Measurements from ENCODE around the gene GLRX5.

GLRX5 gene

GRCh38 chr14:95557291-95557690 lies 22.4 kb downstream of the GLRX5 start:
- TF ChIP-seq, protein P1, sequence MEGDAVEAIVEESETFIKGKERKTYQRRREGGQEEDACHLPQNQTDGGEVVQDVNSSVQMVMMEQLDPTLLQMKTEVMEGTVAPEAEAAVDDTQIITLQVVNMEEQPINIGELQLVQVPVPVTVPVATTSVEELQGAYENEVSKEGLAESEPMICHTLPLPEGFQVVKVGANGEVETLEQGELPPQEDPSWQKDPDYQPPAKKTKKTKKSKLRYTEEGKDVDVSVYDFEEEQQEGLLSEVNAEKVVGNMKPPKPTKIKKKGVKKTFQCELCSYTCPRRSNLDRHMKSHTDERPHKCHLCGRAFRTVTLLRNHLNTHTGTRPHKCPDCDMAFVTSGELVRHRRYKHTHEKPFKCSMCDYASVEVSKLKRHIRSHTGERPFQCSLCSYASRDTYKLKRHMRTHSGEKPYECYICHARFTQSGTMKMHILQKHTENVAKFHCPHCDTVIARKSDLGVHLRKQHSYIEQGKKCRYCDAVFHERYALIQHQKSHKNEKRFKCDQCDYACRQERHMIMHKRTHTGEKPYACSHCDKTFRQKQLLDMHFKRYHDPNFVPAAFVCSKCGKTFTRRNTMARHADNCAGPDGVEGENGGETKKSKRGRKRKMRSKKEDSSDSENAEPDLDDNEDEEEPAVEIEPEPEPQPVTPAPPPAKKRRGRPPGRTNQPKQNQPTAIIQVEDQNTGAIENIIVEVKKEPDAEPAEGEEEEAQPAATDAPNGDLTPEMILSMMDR (IDR thresholded peaks at IDR 0.05), result no peak
- no peak for DNase-seq (ENCODE audit: low spot score)
- Histone ChIP-seq H3K27ac (no peak overlapping the region), H3K4me3 (no peak overlapping the region)

DNA sequence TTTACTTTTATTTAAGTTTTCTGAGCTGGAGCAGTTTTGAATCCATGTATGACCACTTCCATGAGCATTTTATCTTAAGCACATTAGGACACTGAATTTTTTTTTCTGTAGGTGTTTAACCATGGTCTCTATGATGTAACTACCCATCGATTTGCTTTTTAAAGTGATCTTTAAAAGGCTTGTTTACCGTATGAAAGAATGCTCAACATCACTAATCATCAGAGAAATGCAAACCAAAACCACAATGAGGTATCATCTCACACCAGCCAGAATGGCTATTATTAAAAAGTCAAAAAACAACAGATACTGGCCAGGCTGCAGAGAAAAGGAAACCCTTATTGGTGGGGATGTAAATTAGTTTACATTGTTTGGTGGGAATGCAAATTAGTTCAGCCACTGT lies 23.0 kb downstream of the GLRX5 start:
- TF ChIP-seq, protein P1 (IDR thresholded peaks at IDR 0.05), result no peak
- no peak for DNase-seq (ENCODE audit: low spot score)
- H3K27ac ChIP-seq, result no peak overlapping the region
- no peak overlapping the region for H3K4me3 ChIP-seq

DNA sequence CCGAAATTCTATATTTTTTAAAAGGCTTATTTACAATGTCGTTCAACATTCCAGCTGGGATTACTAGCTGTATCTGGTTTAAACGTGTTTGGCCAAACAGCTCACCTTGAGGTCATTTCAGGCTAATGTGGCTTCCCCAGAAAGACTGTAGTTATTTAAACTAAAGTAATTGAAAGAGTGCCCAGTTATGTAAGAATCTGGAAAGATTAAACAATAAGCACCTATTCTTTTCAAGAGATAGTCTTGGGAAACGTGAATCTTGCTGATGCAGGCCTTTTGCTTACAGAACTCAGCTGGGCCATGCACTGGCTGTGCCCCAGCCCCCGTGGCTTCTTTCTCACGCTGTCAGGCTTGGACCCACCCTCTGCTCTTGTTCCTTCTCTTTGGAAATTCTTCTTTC lies 24.4 kb downstream of the GLRX5 start:
- DNase-seq (ENCODE audit: low spot score), result no peak
- no peak overlapping the region for H3K4me3 ChIP-seq
- no peak overlapping the region for H3K27ac ChIP-seq
- TF ChIP-seq, protein P1 (IDR thresholded peaks at IDR 0.05), result no peak

DNA sequence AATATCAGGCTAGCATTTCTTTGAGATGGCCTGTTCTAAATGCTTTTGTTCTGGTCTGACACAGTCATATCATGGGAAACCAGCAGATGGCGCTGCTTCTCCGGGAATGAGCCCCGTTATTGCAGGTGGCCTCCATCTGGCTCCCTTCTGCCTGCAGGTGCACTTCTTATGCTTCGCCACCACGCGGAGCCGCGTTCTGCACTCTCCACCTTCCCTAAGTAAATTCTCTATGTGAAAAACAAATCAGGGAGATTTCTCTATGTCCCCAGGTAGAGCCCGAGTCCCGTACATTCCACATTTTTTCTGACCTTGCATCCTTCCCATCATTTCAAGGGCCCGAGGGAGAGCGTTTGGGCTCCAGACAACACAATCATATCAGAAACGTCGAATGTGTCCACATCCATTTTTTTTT lies 26.2 kb downstream of the GLRX5 start:
- Histone ChIP-seq H3K27ac (no peak overlapping the region), H3K4me3 (no peak overlapping the region)
- no peak for DNase-seq (ENCODE audit: low spot score)
- TF ChIP-seq, protein P1 (IDR thresholded peaks at IDR 0.05), result peak; percentile 79

- H3K27ac ChIP-seq, result no peak overlapping the region
- peak overlapping the region; percentile 61 for H3K4me3 ChIP-seq
- TF ChIP-seq, protein P1 (IDR thresholded peaks at IDR 0.05), result no peak
- no peak for DNase-seq (ENCODE audit: low spot score)
Observed at GRCh38 chr14:95562892-95563685, 28.2 kb downstream of the GLRX5 start.

DNA sequence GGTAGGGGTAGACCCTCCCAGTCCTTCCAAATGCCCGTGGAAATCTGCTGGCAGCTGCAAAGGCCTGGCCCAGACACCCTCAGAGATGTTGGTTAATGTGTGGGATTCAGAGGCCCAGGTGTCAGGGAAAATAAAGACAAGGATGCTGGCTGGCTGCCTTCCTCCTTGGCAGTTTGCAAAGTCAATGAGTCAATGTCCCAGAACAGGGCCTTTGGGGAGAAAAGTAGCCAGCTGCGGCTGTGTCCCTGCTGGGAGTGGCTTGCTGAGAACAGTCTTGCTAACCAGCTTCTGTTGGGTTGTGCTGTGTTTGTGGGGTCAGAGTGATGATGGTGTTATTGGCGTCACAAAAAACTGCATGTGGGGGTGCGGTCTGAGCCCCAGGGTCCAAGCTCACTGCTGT lies 29.2 kb downstream of the GLRX5 start:
- DNase-seq (ENCODE audit: low spot score), result no peak
- no peak overlapping the region for H3K27ac ChIP-seq
- TF ChIP-seq, protein P1 (IDR thresholded peaks at IDR 0.05), result no peak
- H3K4me3 ChIP-seq, result no peak overlapping the region

DNA sequence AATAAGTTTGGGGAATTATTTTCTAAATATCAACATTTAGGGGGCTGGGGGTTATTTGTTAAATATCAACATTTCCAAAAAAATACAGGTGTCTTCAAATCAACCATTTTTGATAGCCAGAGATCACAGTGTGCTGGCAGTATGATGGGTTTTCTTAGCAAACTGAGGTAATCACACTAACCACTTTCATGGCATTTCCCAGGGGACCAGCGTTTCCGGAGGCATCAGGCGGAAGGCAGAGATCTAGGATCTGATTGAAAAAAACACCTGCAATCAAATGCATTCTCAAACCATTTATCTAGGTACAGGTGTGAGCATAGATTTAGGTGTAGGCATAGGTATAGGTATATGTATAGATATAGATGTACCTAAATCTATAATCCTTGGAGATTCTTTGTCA lies 34.6 kb downstream of the GLRX5 start:
- TF ChIP-seq, protein P1 (IDR thresholded peaks at IDR 0.05), result no peak
- Histone ChIP-seq H3K27ac (no peak overlapping the region), H3K4me3 (no peak overlapping the region)
- no peak for DNase-seq (ENCODE audit: low spot score)

Measured in coronary artery (tissue), 2 donors.